ENCODE results near the gene SPNS2.

Gene SPNS2

GRCh38 chr17:4550534-4551039 lies 51.9 kb downstream of the SPNS2 start:
- DNase-seq (ENCODE audit: low read depth): no peak

GRCh38 chr17:4551141-4551540 lies 52.5 kb downstream of the SPNS2 start:
- DNase-seq (ENCODE audit: low read depth): no peak

GRCh38 chr17:4551796-4552525 lies 53.3 kb downstream of the SPNS2 start:
- no peak for DNase-seq (ENCODE audit: low read depth)

GRCh38 chr17:4553669-4554068 lies 55.0 kb downstream of the SPNS2 start:
- DNase-seq (ENCODE audit: low read depth): no peak

GRCh38 chr17:4554441-4554996 lies 55.8 kb downstream of the SPNS2 start:
- DNase-seq (ENCODE audit: low read depth): no peak

GRCh38 chr17:4554997-4555799 lies 56.5 kb downstream of the SPNS2 start, which contains the start of gene MYBBP1A:
Gene MYBBP1A, minus strand, starts transcription at chr17:4555384. Its CDS starts 60 bp downstream, at chr17:4555324.
- DNase-seq (ENCODE audit: low read depth): peak; percentile 87

GRCh38 chr17:4555873-4556759 lies 57.4 kb downstream of the SPNS2 start:
- no peak for DNase-seq (ENCODE audit: low read depth)

GRCh38 chr17:4556996-4557395 lies 58.3 kb downstream of the SPNS2 start:
- DNase-seq (ENCODE audit: low read depth): no peak

GRCh38 chr17:4557626-4558346 lies 59.1 kb downstream of the SPNS2 start:
- DNase-seq (ENCODE audit: low read depth): no peak

GRCh38 chr17:4558347-4558971 lies 59.8 kb downstream of the SPNS2 start:
- no peak for DNase-seq (ENCODE audit: low read depth)

GRCh38 chr17:4559139-4559791 lies 60.6 kb downstream of the SPNS2 start:
- no peak for DNase-seq (ENCODE audit: low read depth)

- DNase-seq (ENCODE audit: low read depth): no peak
Observed at GRCh38 chr17:4559966-4560365, 61.3 kb downstream of the SPNS2 start.

- DNase-seq (ENCODE audit: low read depth): no peak
Observed at GRCh38 chr17:4560421-4560820, 61.7 kb downstream of the SPNS2 start, which contains the start of gene GGT6. Gene GGT6, minus strand, starts transcription at chr17:4560577. Its CDS starts 56 bp downstream, at chr17:4560521.

- peak; percentile 44 for DNase-seq (ENCODE audit: low read depth)
Observed at GRCh38 chr17:4560837-4561256, 62.2 kb downstream of the SPNS2 start.

- DNase-seq (ENCODE audit: low read depth): no peak
Observed at GRCh38 chr17:4562015-4562969, 63.6 kb downstream of the SPNS2 start.

GRCh38 chr17:4565209-4566141 lies 66.8 kb downstream of the SPNS2 start:
- peak; percentile 77 for DNase-seq (ENCODE audit: low read depth)

- peak; percentile 56 for DNase-seq (ENCODE audit: low read depth)
Observed at GRCh38 chr17:4566785-4567184, 68.1 kb downstream of the SPNS2 start.

- no peak for DNase-seq (ENCODE audit: low read depth)
Observed at GRCh38 chr17:4569591-4569990, 70.9 kb downstream of the SPNS2 start.

All from amniotic epithelial cell (primary cell).